GM19328 (cell line): ENCODE results near the gene AMOTL1.

Source experiments
- ATAC-seq: cut with Tn5 transposase; IDR thresholded peaks from one replicate; pipeline ENCODE4 v1.9.1; 2021; ENCODE audit warnings: mild to moderate bottlenecking, moderate library complexity; ENCODE audit not compliant: unreplicated experiment

AMOTL1 gene, protein sequence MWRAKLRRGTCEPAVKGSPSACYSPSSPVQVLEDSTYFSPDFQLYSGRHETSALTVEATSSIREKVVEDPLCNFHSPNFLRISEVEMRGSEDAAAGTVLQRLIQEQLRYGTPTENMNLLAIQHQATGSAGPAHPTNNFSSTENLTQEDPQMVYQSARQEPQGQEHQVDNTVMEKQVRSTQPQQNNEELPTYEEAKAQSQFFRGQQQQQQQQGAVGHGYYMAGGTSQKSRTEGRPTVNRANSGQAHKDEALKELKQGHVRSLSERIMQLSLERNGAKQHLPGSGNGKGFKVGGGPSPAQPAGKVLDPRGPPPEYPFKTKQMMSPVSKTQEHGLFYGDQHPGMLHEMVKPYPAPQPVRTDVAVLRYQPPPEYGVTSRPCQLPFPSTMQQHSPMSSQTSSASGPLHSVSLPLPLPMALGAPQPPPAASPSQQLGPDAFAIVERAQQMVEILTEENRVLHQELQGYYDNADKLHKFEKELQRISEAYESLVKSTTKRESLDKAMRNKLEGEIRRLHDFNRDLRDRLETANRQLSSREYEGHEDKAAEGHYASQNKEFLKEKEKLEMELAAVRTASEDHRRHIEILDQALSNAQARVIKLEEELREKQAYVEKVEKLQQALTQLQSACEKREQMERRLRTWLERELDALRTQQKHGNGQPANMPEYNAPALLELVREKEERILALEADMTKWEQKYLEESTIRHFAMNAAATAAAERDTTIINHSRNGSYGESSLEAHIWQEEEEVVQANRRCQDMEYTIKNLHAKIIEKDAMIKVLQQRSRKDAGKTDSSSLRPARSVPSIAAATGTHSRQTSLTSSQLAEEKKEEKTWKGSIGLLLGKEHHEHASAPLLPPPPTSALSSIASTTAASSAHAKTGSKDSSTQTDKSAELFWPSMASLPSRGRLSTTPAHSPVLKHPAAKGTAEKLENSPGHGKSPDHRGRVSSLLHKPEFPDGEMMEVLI

DNA sequence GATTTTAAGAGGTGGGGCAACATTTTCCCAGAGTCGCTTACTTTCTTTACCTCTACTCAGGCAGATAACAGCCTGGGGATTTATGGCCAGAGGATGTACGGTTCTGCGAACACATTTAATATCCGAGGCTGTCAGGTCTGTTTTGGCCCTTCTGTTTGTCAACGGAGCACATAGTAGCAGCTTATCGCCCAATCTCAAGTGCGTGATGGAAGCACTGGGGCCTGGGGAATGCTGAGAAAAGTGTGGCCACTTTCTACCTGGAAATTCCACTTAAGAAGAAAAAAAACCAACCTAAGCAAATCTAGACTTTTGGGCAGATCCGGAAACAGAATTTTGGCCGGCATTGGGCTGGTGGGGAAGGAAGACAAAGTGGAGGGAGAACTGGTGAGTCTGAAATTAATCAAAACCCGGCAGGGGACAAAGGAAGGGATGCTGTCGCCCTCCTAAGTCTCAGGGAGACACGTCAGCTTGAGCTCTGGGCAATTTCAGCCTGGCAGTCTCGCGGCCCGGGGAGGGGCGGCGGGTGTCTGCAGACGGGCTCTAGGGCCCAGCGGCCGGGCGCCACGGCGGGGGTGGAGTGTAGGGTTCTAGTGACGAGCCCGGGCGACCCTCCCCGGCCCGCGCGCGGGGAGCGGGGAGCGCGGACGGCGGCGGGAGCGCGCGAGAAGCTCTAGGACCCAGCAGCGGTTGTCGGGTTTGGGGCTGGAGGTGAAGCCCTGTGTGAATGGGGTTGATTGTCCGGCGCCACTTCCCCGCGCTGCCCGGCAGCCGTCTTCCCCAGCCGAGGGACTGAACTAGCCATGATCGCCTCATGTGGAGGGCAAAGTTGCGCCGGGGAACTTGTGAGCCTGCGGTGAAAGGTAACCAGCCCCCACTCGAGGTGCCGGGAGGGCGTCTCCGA is at the start of gene AMOTL1:
Gene AMOTL1, plus strand, starts transcription at position 656 of the 901 bp plus-strand sequence. Its CDS starts 156 bp downstream, at position 812.
- ATAC-seq: peak; percentile 62

DNA sequence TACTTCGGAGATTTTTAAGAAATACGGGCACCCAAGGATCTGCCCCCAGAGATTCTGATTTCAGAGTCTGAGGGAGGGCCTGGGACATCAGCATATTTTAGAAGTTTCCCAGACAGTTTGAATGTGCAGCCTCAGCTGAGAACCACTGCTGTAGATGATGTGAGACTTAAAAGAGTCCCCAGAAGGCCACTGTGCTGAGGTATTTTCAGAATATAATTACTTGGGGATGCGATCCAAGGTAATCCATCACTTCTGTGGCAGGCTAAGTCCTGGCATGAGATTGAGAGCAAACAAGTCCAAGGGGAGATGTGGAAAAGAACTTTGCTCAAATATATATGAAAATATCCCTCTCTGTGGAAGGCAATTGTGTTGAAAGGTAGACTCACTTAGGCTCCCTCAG is 48.3 kb upstream of the AMOTL1 start:
- no peak for ATAC-seq

DNA sequence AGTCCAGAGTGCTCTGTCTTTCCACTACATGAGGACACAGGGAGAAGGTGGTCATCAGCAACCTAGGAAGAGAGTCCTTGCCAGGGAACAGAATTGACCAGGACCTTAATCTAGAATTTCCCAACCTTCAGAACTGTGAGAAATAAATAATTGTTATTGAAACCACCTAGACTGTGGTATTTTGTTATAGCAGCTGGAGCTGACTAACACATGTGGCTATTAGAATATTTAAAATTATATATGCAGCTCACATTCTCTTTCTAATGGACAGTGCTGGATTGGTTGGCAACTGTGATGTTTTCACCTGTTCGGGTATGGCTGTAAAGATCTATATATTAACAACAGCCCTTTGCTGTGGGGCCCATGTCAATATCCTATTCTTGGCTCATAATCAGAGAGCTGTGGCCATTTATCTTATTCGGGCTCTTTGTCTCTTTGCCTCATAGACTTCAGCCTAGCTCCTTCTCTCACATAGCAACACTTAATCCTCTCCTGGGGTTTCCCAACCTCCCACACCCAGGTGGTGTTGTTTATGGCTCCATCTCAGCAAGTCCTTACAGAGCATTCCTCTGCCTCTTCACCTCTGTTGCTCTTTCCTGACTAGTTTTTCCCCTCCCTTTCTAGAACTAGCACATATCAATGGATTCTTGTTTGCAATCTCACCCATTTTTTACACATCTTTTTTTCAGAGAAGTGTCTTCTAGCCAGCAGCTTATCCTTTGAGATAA is 46.4 kb upstream of the AMOTL1 start:
- ATAC-seq: no peak

DNA sequence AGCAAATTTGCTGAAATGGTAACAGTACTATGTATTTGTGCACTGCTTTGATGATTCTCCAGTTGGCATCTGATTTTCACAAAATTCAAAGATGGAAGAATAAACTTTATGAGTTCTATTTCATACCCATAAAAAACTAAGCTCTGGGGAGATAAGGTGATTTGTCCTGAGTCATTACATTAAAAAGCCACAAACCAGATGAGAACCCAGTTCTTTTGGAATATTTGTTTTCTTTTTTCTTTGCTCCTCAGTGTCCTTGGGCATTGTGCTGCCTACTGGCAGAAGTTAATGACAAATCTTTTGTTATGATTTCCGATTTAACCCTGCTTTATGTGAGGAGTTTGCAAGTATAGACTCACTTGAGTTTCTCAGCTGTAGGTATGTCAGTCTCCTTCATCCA is 45.4 kb upstream of the AMOTL1 start:
- no peak for ATAC-seq

- ATAC-seq: no peak
Observed at GRCh38 chr11:94725097-94725496, 43.1 kb upstream of the AMOTL1 start.

GRCh38 chr11:94727819-94728218 is 40.3 kb upstream of the AMOTL1 start:
- ATAC-seq: no peak

- no peak for ATAC-seq
Observed at GRCh38 chr11:94728541-94728940, 39.6 kb upstream of the AMOTL1 start.

DNA sequence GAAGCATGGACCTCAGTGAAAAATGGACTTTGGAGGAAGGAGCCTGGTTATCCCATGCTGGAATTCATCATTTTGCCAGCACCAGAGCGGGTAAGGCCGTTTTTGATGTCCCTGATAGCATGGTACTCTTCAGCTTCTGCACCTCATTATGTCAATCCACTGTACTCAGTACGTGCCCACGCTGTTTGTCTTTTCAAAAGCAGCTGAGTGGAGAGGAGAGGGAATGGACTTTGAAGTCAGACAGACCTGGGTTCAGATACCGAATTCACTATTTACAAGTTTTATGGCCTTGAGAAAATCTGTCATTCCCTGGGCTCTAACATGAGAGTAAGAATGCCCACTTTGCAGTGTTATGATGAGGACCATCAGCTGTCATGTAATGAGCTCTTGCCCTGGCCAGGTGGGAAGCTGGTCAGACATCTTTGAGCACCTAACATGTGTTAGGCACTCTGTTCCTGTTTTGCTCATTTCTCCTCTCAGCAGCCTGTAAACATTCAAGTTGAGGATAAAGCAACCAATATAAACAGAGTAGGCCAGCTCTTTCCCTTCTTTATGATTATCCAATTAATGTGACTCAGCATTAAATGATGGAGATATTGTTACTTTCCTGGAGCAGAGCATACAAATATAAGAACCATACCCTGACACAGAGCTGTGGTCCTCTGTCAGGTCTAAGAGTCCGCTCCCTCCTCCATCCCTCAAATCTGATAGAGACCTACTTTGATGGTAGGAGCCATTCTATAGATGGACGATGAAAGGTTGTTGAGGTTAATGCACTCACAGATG is 39.0 kb upstream of the AMOTL1 start:
- no peak for ATAC-seq

DNA sequence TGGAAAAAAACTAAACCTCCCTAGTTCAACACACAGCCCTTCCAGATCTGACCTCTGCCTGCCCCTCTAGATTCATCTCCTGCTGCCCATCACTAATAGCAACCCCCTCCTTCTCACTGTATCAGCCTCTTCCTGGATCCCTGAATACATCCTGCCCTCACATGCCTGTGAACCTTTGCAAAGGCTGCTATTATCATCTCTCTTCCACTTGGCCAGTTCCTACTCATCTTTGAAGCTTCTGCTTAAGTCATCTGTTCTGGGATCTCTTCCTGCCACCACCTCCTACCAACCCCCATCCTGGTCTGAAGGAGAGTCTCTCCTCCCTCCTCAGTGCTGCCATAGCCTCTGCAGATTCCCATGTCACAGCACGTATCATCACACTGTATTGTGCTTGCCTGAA is 38.0 kb upstream of the AMOTL1 start:
- ATAC-seq: no peak

DNA sequence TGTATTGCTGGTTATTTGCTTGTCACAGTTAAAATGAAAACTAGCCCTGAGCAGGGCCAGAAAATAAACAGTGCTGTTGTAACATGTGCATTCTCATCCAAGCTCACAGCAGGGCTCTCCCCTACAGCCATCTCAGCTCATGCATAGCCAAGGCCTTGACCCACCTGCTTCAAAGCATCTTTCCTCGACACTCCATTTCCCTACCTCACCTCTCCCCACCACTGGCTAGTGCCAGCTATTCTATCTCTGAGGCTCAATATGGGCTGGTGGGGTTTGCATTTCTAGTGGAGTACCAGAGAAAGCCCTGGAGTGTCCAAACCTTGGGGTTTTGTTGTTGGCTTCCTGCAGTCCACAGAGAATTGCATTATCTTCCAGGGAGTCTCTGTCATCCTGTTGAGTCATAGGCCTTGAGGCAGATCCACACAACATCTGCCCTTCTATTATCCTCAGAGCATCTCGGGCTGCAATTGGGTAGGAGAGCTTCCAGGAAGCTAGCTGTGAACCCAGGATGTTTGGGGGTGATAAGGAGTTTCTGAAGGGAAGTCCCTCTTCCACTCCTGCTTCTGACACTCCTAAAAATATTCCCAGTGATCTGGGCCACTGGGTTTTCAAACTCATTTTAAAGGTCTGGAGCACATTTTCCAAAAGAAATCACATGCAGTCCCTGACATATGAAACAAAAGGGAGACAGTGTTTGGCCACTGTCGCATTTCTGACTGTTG is 36.1 kb upstream of the AMOTL1 start:
- no peak for ATAC-seq

DNA sequence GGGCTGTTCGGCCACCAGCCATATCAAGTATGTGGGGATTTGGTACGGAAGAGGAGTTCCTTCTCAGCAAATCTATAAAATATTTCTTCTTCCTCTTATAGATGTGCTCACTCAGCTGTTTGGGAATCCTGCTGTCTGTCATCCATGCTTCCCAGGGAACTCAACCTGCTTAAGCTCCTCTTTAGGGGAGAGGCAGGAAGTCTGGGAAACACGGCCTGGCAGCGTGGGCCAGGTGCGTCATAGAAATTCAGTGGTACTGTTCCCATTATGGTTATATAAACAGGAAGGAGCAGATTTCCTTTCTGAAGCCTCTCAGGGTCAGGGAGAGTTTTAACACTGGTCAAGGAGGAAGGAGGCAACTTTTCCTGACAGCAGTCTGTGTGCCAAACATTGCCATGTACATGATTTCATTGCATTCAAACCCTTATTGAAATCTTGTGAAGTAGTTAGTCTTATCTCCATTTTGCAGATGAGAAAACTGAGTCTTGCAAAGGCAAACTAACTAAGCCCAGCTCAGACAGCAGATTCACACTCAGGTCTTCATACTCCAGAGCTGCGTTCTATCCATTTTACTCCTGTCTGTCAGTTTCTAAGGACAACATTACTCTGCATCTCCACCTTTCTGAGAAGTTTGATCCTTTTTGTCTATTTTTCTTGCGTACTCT is 35.4 kb upstream of the AMOTL1 start:
- ATAC-seq: no peak

DNA sequence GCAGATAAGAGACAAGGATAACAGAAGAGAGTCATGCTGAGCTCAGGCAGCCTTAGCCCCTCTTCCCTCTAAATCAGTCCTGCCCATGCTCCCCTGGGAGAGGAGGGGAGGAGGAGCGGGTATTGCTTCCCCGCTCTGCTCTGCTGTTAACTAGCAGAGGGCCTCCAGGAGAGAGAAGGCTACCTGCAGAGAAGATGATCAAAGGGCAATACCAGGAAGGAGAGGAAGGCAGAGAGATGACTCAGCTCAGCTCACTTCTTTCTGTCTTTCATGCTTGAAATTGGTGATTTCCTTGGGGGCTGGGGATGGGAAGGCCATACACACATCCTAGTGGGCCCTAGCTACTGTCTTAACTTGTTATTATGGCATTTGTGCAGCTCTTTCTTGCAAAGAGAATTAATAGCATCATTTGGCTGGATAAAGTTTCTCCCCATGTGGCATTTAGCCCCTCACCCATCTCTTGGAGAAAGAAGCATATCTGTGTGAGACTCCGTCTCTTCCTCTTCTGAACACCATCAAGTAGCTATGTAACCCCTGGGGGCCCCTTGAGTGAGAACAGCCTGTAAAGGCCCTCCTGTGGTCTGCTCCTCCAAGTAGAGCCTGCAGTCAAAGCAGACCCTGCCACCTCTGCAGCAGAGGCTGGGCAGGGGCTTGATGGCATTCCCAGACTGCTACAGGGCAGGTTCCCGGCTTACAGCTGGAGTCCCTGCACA is 33.4 kb upstream of the AMOTL1 start:
- no peak for ATAC-seq

DNA sequence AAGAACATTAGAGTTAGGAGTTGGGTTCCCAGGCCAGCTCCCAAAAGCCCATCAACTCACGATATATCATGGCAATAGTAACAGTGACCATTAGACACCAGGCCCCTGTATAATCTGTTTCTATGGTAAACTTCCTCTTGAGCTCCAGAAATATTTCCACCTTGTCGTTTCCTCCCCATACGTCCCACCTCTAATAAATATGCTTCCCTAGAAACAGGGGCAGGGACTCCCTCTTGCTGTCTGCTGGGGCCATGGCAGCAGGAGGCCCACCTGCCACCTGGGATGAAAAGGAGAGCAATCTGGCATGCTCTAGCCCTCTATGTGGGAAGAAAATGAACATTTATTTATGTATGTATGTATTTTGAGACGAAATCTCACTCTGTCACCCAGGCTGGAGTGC is 32.2 kb upstream of the AMOTL1 start:
- no peak for ATAC-seq

DNA sequence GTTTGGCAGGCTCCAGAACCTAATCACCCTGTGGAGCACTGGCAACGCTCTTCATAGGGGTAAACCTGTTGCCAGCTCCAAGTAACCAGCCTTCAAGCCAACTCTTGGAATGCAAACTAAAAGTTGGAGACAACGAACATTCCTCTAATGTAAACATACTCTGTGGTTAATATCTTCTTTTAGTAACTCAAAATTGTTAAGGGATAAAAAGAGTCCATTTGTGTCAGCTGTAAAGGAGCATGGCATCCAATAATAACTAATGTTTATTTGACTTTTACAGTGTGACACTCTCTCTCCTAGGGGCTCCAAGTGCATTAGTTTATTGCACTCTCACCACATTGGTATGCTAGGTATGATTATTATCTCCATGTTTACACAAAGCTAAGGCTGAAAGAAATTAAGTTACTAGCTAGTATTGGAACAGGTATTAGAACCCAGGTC is 31.0 kb upstream of the AMOTL1 start:
- no peak for ATAC-seq

DNA sequence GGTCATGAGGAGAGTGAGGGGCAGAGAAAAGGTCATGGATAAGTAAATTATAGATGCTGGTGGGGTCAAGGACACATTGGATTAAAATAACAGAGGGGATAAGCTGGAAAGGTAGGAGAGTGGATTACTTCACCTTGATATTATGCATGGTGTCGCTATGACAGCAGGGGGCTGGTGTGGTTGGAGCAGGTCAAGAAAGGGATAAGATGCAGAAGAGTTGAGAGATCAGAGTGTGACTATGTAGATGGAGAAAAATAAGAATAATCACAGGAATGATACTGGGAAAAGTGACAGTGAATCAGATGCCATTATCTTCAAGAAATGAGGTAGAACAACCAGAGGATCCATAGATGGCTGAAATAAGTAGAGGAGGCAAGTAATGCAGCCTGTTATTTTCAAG is 29.4 kb upstream of the AMOTL1 start:
- ATAC-seq: no peak

DNA sequence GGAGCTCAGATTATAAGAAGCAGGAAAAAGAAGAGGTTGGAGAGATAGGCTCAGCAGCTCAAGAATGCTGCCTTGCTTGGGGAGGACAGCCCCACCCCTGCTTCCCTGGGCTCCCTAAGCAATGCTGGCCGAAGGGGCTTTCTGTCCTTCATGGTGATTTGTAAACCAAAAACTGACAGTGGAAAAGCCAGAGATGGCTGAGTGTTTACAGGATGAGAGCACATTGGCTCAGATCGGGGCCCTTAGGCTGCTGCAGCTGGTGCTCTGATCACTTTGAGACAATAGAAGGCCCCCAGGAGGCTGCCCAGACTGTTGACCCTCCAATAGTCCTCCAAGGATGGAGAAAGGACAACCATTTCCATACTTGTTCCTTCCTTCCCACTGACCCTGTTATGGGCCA is 28.8 kb upstream of the AMOTL1 start:
- no peak for ATAC-seq
